ENCODE results near the gene AMIGO1.

AMIGO1 gene

DNA sequence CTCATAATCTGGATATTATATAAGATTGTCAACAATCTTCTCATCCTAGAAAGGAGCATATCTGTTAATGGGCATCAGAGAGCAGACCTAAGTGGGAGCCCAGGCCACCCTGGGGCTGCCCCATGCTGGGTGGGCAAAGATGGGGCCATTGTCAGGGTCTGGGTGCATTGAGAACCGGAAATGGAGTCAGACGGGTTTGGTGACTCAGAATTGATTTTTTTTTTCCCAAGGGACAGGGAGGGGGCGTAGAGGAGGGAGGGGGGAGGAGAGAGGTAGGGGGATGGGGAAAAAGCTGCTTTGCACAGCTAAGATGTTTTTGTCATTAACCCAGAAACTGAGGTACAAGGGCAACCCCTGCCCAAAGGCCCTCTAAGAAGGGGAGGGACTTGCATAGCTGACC is 24.5 kb downstream of the AMIGO1 start:
- peak overlapping the region; percentile 81 for H3K4me3 ChIP-seq (ENCODE audit: insufficient read depth, low read length, poor library complexity, severe bottlenecking)
- peak overlapping the region; percentile 76; the same call in 1 of the 2 replicates for H3K27ac ChIP-seq (ENCODE audit: low read depth, low read length)
- peak overlapping the region; percentile 78 for H3K9ac ChIP-seq (ENCODE audit: low read length)
- H3K27me3 ChIP-seq (ENCODE audit: low read length) = no peaks in the 10 kb centered on the region
- H3K36me3 ChIP-seq (ENCODE audit: low read length) = no peaks in the 10 kb centered on the region
- H2AFZ ChIP-seq (ENCODE audit: low read depth, low read length, severe bottlenecking) = no peak overlapping the region
- H3K9me2 ChIP-seq (replicated peaks; ENCODE audit: insufficient read depth, low read length) = no peaks in the 10 kb centered on the region
- H3F3A ChIP-seq (ENCODE audit: insufficient read depth) = no peaks in the 10 kb centered on the region
- no peak for TF ChIP-seq EZH2phosphoT487 (conservative IDR thresholded peaks at IDR 0.05; ENCODE audit: low read length)
- TF ChIP-seq, protein P1, sequence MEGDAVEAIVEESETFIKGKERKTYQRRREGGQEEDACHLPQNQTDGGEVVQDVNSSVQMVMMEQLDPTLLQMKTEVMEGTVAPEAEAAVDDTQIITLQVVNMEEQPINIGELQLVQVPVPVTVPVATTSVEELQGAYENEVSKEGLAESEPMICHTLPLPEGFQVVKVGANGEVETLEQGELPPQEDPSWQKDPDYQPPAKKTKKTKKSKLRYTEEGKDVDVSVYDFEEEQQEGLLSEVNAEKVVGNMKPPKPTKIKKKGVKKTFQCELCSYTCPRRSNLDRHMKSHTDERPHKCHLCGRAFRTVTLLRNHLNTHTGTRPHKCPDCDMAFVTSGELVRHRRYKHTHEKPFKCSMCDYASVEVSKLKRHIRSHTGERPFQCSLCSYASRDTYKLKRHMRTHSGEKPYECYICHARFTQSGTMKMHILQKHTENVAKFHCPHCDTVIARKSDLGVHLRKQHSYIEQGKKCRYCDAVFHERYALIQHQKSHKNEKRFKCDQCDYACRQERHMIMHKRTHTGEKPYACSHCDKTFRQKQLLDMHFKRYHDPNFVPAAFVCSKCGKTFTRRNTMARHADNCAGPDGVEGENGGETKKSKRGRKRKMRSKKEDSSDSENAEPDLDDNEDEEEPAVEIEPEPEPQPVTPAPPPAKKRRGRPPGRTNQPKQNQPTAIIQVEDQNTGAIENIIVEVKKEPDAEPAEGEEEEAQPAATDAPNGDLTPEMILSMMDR (IDR thresholded peaks at IDR 0.05; ENCODE audit: insufficient read depth, low read length, poor library complexity, severe bottlenecking) = no peak
- peaks cover 8% of the 10 kb centered on the region; the same call in 1 of the 2 replicates for H3K79me2 ChIP-seq (ENCODE audit: insufficient read depth, low read length)
- H3K4me2 ChIP-seq (ENCODE audit: low read depth, low read length, poor library complexity, severe bottlenecking) = peak overlapping the region; percentile 94
- H3K9me3 ChIP-seq (ENCODE audit: insufficient read depth, low read length) = no peaks in the 10 kb centered on the region
- H4K20me1 ChIP-seq (ENCODE audit: low read depth, low read length) = no peaks in the 10 kb centered on the region

GRCh38 chr1:109484519-109484975 is 25.0 kb downstream of the AMIGO1 start:
- no peaks in the 10 kb centered on the region for H3K9me3 ChIP-seq (ENCODE audit: insufficient read depth, low read length)
- peak overlapping the region; percentile 81 for H3K4me3 ChIP-seq (ENCODE audit: insufficient read depth, low read length, poor library complexity, severe bottlenecking)
- H3K79me2 ChIP-seq (ENCODE audit: insufficient read depth, low read length) = peaks cover 8% of the 10 kb centered on the region; the same call in 1 of the 2 replicates
- H3K4me2 ChIP-seq (ENCODE audit: low read depth, low read length, poor library complexity, severe bottlenecking) = peak overlapping the region; percentile 94
- H2AFZ ChIP-seq (ENCODE audit: low read depth, low read length, severe bottlenecking) = peak overlapping the region; percentile 77
- H3K9ac ChIP-seq (ENCODE audit: low read length) = peak overlapping the region; percentile 78
- H3F3A ChIP-seq (ENCODE audit: insufficient read depth) = no peaks in the 10 kb centered on the region
- no peaks in the 10 kb centered on the region for H4K20me1 ChIP-seq (ENCODE audit: low read depth, low read length)
- TF ChIP-seq EZH2phosphoT487 (conservative IDR thresholded peaks at IDR 0.05; ENCODE audit: low read length) = no peak
- TF ChIP-seq, protein P1 (IDR thresholded peaks at IDR 0.05; ENCODE audit: insufficient read depth, low read length, poor library complexity, severe bottlenecking) = no peak
- H3K9me2 ChIP-seq (replicated peaks; ENCODE audit: insufficient read depth, low read length) = no peaks in the 10 kb centered on the region
- H3K27me3 ChIP-seq (ENCODE audit: low read length) = no peaks in the 10 kb centered on the region
- H3K36me3 ChIP-seq (ENCODE audit: low read length) = no peaks in the 10 kb centered on the region
- peak overlapping the region; percentile 76 for H3K27ac ChIP-seq (ENCODE audit: low read depth, low read length)

- peak within 1 kb of the TSS; percentile 76 for H3K27ac ChIP-seq (ENCODE audit: low read depth, low read length)
- TF ChIP-seq EZH2phosphoT487 (conservative IDR thresholded peaks at IDR 0.05; ENCODE audit: low read length) = no peak
- TF ChIP-seq, protein P1 (IDR thresholded peaks at IDR 0.05; ENCODE audit: insufficient read depth, low read length, poor library complexity, severe bottlenecking) = no peak
- peaks cover 8% of the 10 kb centered on the region; the same call in 1 of the 2 replicates for H3K79me2 ChIP-seq (ENCODE audit: insufficient read depth, low read length)
- H3K9me3 ChIP-seq (ENCODE audit: insufficient read depth, low read length) = no peaks in the 10 kb centered on the region
- H3K4me3 ChIP-seq (ENCODE audit: insufficient read depth, low read length, poor library complexity, severe bottlenecking) = peak within 1 kb of the TSS; percentile 81
- no peaks in the 10 kb centered on the region for H3K9me2 ChIP-seq (replicated peaks; ENCODE audit: insufficient read depth, low read length)
- H3F3A ChIP-seq (ENCODE audit: insufficient read depth) = no peaks in the 10 kb centered on the region
- no peaks in the 10 kb centered on the region for H3K36me3 ChIP-seq (ENCODE audit: low read length)
- peak within 1 kb of the TSS; percentile 77 for H2AFZ ChIP-seq (ENCODE audit: low read depth, low read length, severe bottlenecking)
- H3K4me2 ChIP-seq (ENCODE audit: low read depth, low read length, poor library complexity, severe bottlenecking) = peak within 1 kb of the TSS; percentile 94
- H3K9ac ChIP-seq (ENCODE audit: low read length) = peak within 1 kb of the TSS; percentile 78
- no peaks in the 10 kb centered on the region for H3K27me3 ChIP-seq (ENCODE audit: low read length)
- H4K20me1 ChIP-seq (ENCODE audit: low read depth, low read length) = no peaks in the 10 kb centered on the region
Measured at GRCh38 chr1:109483672-109484518, 25.6 kb downstream of the AMIGO1 start, which contains the start of gene ATXN7L2. Gene ATXN7L2 (plus strand): TSS chr1:109483905. CDS start chr1:109483954, 49 bp downstream.
